Osteoblast (primary cell): Measurements from ENCODE around the gene EXOC4. TPM values are rescaled to one million over a fixed set of nuclear protein-coding genes. Genes with fewer than 3 reads are reported as not detected.

Experiments
- DNase-seq: peaks from one replicate; pipeline ENCODE4 v3.0.0; 2011; ENCODE audit warnings: low spot score, mixed read lengths; ENCODE audit not compliant: insufficient read length; ENCODE audit errors: missing footprints
- H2AFZ ChIP-seq: 2 replicates; pipeline ENCODE4 v1.6.0; 2011; ENCODE audit warnings: mild to moderate bottlenecking, low read length
- H3K27ac ChIP-seq: 2 replicates; pipeline ENCODE4 v1.5.1; 2011; ENCODE audit warnings: mild to moderate bottlenecking, low read depth, low read length, moderate library complexity
- H3K27me3 ChIP-seq: 2 replicates; pipeline ENCODE4 v1.6.0; 2012; ENCODE audit warnings: mild to moderate bottlenecking, control low read depth, inconsistent platforms, low read length, moderate library complexity; ENCODE audit not compliant: insufficient read depth
- H3K36me3 ChIP-seq: 2 replicates; pipeline ENCODE4 v1.5.1; 2011; ENCODE audit warnings: mild to moderate bottlenecking, low read length, control low read depth, moderate library complexity; ENCODE audit not compliant: insufficient read depth
- H3K4me1 ChIP-seq: 2 replicates; pipeline ENCODE4 v1.5.1; 2011; ENCODE audit warnings: mild to moderate bottlenecking, low read length, control low read depth, moderate library complexity; ENCODE audit not compliant: insufficient read depth
- H3K4me2 ChIP-seq: 2 replicates; pipeline ENCODE4 v1.6.0; 2011; ENCODE audit warnings: mild to moderate bottlenecking, low read length; ENCODE audit not compliant: insufficient read depth
- H3K4me3 ChIP-seq: fragments of 200-600 bp; sonication (generic); 3 replicates; pipeline ENCODE4 v1.5.1; 2012; ENCODE audit warnings: mild to moderate bottlenecking, low read length, inconsistent platforms; ENCODE audit not compliant: insufficient read depth
- H3K79me2 ChIP-seq: 2 replicates; pipeline ENCODE4 v1.6.0; 2012; ENCODE audit warnings: mild to moderate bottlenecking, low read length, control low read depth, inconsistent platforms; ENCODE audit not compliant: insufficient read depth
- H3K9me3 ChIP-seq: 2 replicates; pipeline ENCODE4 v1.5.1; 2011; ENCODE audit warnings: low read depth, low read length, control low read depth
- H4K20me1 ChIP-seq: 2 replicates; pipeline ENCODE4 v1.6.0; 2012; ENCODE audit warnings: mild to moderate bottlenecking, low read length, control low read depth; ENCODE audit not compliant: insufficient read depth
- total RNA-seq: library from RNA; depleted of rRNA; stranded (reverse); fragments of >200 nt; gene quantifications from 2 replicates; pipeline ENCODE4 v1.2.3, GENCODE V29; 2012
- TF ChIP-seq, protein P1 (sequence below): IDR thresholded peaks from 2 replicates; pipeline ENCODE4 v1.5.1; 2011; ENCODE audit warnings: mild to moderate bottlenecking, low read depth, low read length, moderate library complexity; ENCODE audit errors: extremely low read depth

EXOC4 gene
- total RNA-seq, 1 donor, result 134 TPM

DNA sequence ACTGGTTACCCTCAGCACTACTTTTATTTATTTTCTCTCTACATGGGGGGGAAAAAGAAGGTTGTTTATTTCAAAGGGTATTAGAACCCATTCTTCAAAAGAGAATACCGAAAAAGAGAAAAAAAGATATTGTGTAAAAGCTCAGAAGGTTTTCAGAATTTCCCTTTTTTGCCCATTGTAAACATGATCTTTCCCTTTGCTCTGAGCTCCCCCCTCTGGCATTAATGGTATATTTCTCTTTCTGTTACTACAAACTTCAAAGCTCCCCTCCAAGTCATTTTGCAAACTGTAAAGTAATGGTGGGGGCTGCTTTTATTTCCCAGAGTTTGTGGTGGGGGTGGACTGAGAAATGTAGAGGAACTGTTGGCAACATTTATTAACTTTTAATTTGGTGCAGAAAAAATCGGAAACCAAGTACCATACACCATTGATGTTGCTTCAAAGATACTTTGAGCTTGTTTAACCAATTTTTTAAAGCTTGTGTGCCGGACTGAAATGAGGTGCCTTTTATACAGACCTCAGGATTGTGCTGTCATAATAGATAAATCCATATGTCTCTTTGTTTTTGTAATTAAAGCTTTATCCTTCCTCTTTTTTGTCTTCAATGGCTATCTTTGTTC lies 181.5 kb downstream of the EXOC4 start:
- no peaks in the 10 kb centered on the region for H4K20me1 ChIP-seq
- H3K4me1 ChIP-seq, result peaks cover 19% of the 10 kb centered on the region
- no peak overlapping the region for H3K27ac ChIP-seq
- H3K4me2 ChIP-seq, result peak overlapping the region; percentile 28
- no peak overlapping the region for H3K4me3 ChIP-seq
- no peak for DNase-seq
- TF ChIP-seq, protein P1, sequence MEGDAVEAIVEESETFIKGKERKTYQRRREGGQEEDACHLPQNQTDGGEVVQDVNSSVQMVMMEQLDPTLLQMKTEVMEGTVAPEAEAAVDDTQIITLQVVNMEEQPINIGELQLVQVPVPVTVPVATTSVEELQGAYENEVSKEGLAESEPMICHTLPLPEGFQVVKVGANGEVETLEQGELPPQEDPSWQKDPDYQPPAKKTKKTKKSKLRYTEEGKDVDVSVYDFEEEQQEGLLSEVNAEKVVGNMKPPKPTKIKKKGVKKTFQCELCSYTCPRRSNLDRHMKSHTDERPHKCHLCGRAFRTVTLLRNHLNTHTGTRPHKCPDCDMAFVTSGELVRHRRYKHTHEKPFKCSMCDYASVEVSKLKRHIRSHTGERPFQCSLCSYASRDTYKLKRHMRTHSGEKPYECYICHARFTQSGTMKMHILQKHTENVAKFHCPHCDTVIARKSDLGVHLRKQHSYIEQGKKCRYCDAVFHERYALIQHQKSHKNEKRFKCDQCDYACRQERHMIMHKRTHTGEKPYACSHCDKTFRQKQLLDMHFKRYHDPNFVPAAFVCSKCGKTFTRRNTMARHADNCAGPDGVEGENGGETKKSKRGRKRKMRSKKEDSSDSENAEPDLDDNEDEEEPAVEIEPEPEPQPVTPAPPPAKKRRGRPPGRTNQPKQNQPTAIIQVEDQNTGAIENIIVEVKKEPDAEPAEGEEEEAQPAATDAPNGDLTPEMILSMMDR, result peak; percentile 61
- no peaks in the 10 kb centered on the region for H3K36me3 ChIP-seq
- H3K9me3 ChIP-seq, result no peaks in the 10 kb centered on the region
- no peak overlapping the region for H2AFZ ChIP-seq
- H3K27me3 ChIP-seq, result no peaks in the 10 kb centered on the region
- H3K79me2 ChIP-seq, result peaks cover 2% of the 10 kb centered on the region

GRCh38 chr7:133436014-133436428 lies 183.1 kb downstream of the EXOC4 start:
- Histone ChIP-seq H3K36me3 (no peaks in the 10 kb centered on the region), H3K27me3 (no peaks in the 10 kb centered on the region), H3K4me1 (peaks cover 19% of the 10 kb centered on the region), H3K4me3 (no peak overlapping the region), H3K27ac (peak overlapping the region; percentile 41), H2AFZ (no peak overlapping the region), H3K79me2 (peaks cover 2% of the 10 kb centered on the region), H4K20me1 (no peaks in the 10 kb centered on the region), H3K9me3 (no peaks in the 10 kb centered on the region), H3K4me2 (peak overlapping the region; percentile 38)
- peak; percentile 80 for DNase-seq
- TF ChIP-seq, protein P1, result no peak

DNA sequence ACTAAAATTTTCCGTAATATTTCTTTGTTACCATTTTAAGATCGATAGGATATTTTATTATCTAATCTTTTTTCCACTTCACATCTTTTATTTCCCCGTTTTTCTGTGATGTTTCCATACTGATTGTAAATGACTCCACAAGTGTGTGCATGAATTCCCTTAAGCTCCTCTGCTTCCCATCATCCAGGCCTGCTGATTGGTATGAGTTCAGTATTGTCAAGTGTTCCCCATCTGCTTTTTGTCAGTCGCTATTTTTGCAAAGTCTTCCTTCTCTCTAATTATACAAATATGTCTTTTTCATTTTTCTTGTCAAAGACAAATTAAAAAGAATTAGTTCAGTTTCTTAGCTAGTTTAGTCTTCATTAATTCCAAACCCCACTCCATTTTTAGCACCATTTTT lies 184.7 kb downstream of the EXOC4 start:
- H3K4me2 ChIP-seq, result no peak overlapping the region
- peaks cover 19% of the 10 kb centered on the region for H3K4me1 ChIP-seq
- H3K36me3 ChIP-seq, result no peaks in the 10 kb centered on the region
- no peaks in the 10 kb centered on the region for H4K20me1 ChIP-seq
- H2AFZ ChIP-seq, result no peak overlapping the region
- DNase-seq, result no peak
- no peaks in the 10 kb centered on the region for H3K27me3 ChIP-seq
- no peak overlapping the region for H3K27ac ChIP-seq
- no peak overlapping the region for H3K4me3 ChIP-seq
- H3K9me3 ChIP-seq, result no peaks in the 10 kb centered on the region
- TF ChIP-seq, protein P1, result no peak
- H3K79me2 ChIP-seq, result peaks cover 2% of the 10 kb centered on the region

GRCh38 chr7:133442818-133443217 lies 189.9 kb downstream of the EXOC4 start:
- Histone ChIP-seq H3K27me3 (no peaks in the 10 kb centered on the region), H3K9me3 (no peaks in the 10 kb centered on the region), H3K4me1 (no peaks in the 10 kb centered on the region), H2AFZ (no peak overlapping the region), H3K4me2 (no peak overlapping the region), H3K4me3 (no peak overlapping the region), H3K36me3 (no peaks in the 10 kb centered on the region), H3K27ac (no peak overlapping the region), H4K20me1 (no peaks in the 10 kb centered on the region), H3K79me2 (no peaks in the 10 kb centered on the region)
- no peak for DNase-seq
- TF ChIP-seq, protein P1, result no peak
